ENCODE measurements around the gene NCCRP1. TPM values are rescaled to one million over a fixed set of nuclear protein-coding genes. Genes with fewer than 3 reads are reported as not detected.

Gene NCCRP1
- polyA plus RNA-seq, 6 donors from 2014 or later, result not detected

GRCh38 chr19:39195755-39196154 is 1.0 kb upstream of the NCCRP1 start:
- Mint-ChIP-seq H3K4me3 (peak overlapping the region in 4 of 8 donors; percentile 29 to 66 (median 46)), H3K27ac (no peak overlapping the region), H3K9me3 (no peaks in the 10 kb centered on the region), H3K4me1 (peaks cover 12 to 16% (median 15%) of the 10 kb centered on the region in 3 donors), H3K27me3 (peaks cover 30 to 78% (median 69%) of the 10 kb centered on the region in 3 donors), H3K36me3 (peaks cover 0 to 8% of the 10 kb centered on the region in 2 donors)
- ATAC-seq (ENCODE audit: low read depth in 2 of 2), result no peak
- DNase-seq, result no peak

GRCh38 chr19:39196320-39196719 is 444 bp upstream of the NCCRP1 start:
- DNase-seq (no peak), ATAC-seq (ENCODE audit: low read depth in 2 of 2) (no peak)
- Mint-ChIP-seq H3K9me3 (no peaks in the 10 kb centered on the region), H3K27me3 (peaks cover 35 to 83% (median 75%) of the 10 kb centered on the region in 3 donors), H3K36me3 (peaks cover 0 to 8% of the 10 kb centered on the region in 2 donors), H3K4me1 (peaks cover 12 to 16% (median 15%) of the 10 kb centered on the region in 3 donors), H3K27ac (no peak overlapping the region), H3K4me3 (peak overlapping the region in 2 of 8 donors; percentile 40 to 47)

GRCh38 chr19:39197808-39198207 is 1.0 kb downstream of the NCCRP1 start:
- Mint-ChIP-seq H3K9me3 (no peaks in the 10 kb centered on the region), H3K4me1 (peaks cover 12 to 16% (median 15%) of the 10 kb centered on the region in 3 donors), H3K27me3 (peaks cover 46 to 88% (median 84%) of the 10 kb centered on the region in 3 donors), H3K27ac (peak overlapping the region in 1 of 6 donors; percentile 75), H3K36me3 (peaks cover 0 to 8% of the 10 kb centered on the region in 2 donors), H3K4me3 (peak overlapping the region in 3 of 8 donors; percentile 49 to 86 (median 64))
- DNase-seq, result no peak
- no peak for ATAC-seq (ENCODE audit: low read depth in 2 of 2)

DNA sequence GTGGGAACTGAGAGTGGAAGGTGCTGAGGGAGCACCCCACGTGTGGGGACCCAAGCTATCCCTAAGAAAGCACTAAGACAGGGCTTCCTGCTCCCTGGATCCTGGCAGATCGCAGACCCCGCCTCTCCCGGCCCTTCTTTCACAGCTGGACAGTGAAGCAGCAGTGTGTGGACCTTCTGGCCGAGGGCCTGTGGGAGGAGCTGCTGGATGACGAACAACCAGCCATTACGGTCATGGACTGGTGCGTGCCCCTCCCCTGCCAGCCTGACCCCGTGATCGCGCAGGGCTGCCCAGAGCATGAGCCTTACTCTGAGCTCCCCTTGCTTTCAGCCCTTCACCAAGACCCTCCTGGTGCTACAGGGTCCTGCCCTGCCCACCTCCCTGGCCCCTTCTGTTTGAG is 2.3 kb downstream of the NCCRP1 start:
- Mint-ChIP-seq H3K27me3 (peaks cover 46 to 91% (median 86%) of the 10 kb centered on the region in 3 donors), H3K4me1 (peaks cover 12 to 16% (median 15%) of the 10 kb centered on the region in 3 donors), H3K36me3 (peaks cover 0 to 8% of the 10 kb centered on the region in 2 donors), H3K9me3 (no peaks in the 10 kb centered on the region), H3K27ac (no peak overlapping the region), H3K4me3 (no peak overlapping the region)
- ATAC-seq (ENCODE audit: low read depth in 2 of 2) (no peak), DNase-seq (no peak)

- peaks cover 46 to 93% (median 91%) of the 10 kb centered on the region in 3 donors for H3K27me3 Mint-ChIP-seq
- DNase-seq, result no peak
- H3K4me1 Mint-ChIP-seq, result peaks cover 12 to 15% (median 15%) of the 10 kb centered on the region in 3 donors
- no peak overlapping the region for H3K27ac Mint-ChIP-seq
- H3K9me3 Mint-ChIP-seq, result no peaks in the 10 kb centered on the region
- peak overlapping the region in 2 of 8 donors; percentile 33 to 62 for H3K4me3 Mint-ChIP-seq
- ATAC-seq (ENCODE audit: low read depth in 2 of 2), result no peak
- peaks cover 5 to 8% of the 10 kb centered on the region in 2 donors for H3K36me3 Mint-ChIP-seq
These were observed 3.5 kb downstream of the NCCRP1 start for GRCh38 chr19:39200066-39200802.

GRCh38 chr19:39200803-39201115 is 4.0 kb downstream of the NCCRP1 start:
- peaks cover 43 to 93% (median 91%) of the 10 kb centered on the region in 3 donors for H3K27me3 Mint-ChIP-seq
- DNase-seq (no peak), ATAC-seq (ENCODE audit: low read depth in 2 of 2) (no peak)
- H3K9me3 Mint-ChIP-seq, result no peaks in the 10 kb centered on the region
- H3K27ac Mint-ChIP-seq, result no peak overlapping the region
- H3K4me1 Mint-ChIP-seq, result peaks cover 11 to 15% (median 12%) of the 10 kb centered on the region in 3 donors
- peak overlapping the region in 1 of 8 donors; percentile 62 for H3K4me3 Mint-ChIP-seq
- H3K36me3 Mint-ChIP-seq, result peaks cover 5 to 8% of the 10 kb centered on the region in 2 donors

- Mint-ChIP-seq H3K27ac (no peak overlapping the region), H3K36me3 (peaks cover 0 to 5% of the 10 kb centered on the region in 2 donors), H3K27me3 (peaks cover 34 to 89% (median 80%) of the 10 kb centered on the region in 3 donors), H3K9me3 (no peaks in the 10 kb centered on the region), H3K4me1 (peaks cover under 1 to 3% (median 2%) of the 10 kb centered on the region in 3 donors), H3K4me3 (no peak overlapping the region)
- DNase-seq (no peak), ATAC-seq (ENCODE audit: low read depth in 2 of 2) (no peak)
These were observed 6.2 kb downstream of the NCCRP1 start for GRCh38 chr19:39202998-39203355.

GRCh38 chr19:39203372-39204341 is 6.9 kb downstream of the NCCRP1 start, which contains the start of gene SYCN:
TSS of gene SYCN (minus strand) at chr19:39204263. CDS start at chr19:39204254, 9 bp downstream.
- no peak for DNase-seq
- Mint-ChIP-seq H3K27me3 (peaks cover 28 to 88% (median 73%) of the 10 kb centered on the region in 3 donors), H3K9me3 (no peaks in the 10 kb centered on the region), H3K4me1 (no peaks in the 10 kb centered on the region), H3K4me3 (peak within 1 kb of the TSS in 1 of 8 donors; percentile 31), H3K36me3 (peaks cover 0 to 5% of the 10 kb centered on the region in 2 donors), H3K27ac (peak within 1 kb of the TSS in 2 of 6 donors; percentile 37 to 66)
- no peak for ATAC-seq (ENCODE audit: low read depth in 2 of 2)

DNA sequence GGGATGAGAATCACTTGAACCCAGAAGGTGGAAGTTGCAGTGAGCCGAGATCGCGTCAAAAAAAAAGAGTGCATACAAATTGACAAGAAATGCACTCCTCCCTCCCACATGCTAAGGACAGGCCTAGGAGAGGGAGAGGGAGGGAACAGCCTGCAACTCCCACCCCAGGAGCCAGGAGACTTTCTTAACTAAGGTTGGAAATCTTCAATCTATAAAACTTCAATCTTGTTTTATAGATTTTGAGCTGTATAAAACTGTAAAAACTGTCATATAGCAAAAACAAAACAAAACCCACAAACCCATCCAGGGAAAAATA is 8.6 kb downstream of the NCCRP1 start:
- ATAC-seq (ENCODE audit: low read depth in 2 of 2) (no peak), DNase-seq (no peak)
- Mint-ChIP-seq H3K27me3 (peaks cover 25 to 74% (median 59%) of the 10 kb centered on the region in 3 donors), H3K4me1 (no peaks in the 10 kb centered on the region), H3K27ac (no peak overlapping the region), H3K9me3 (no peaks in the 10 kb centered on the region), H3K4me3 (no peak overlapping the region), H3K36me3 (peaks cover 0 to 5% of the 10 kb centered on the region in 2 donors)

DNA sequence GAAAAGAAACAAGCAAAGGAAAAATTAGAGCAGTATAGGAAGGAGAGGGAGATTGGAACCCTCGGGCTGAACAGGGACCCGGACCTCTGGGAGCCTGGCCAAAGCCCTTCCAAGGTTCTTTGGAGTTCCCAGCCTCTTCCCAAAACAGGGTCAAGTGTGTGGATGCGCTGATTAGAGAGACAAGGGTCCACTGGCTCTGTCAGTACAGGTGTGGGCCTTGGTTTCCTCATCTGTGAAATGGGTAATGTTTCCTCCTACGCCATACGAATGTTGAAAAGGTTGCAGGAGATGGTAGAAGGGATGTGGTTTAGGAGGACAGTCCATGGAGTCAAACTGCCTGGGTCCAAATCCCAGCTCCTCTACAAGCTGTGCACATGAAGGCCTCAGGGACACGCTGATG is 9.4 kb downstream of the NCCRP1 start:
- H3K27me3 Mint-ChIP-seq, result peaks cover 18 to 67% (median 52%) of the 10 kb centered on the region in 3 donors
- peaks cover 0 to 5% of the 10 kb centered on the region in 2 donors for H3K36me3 Mint-ChIP-seq
- no peak overlapping the region for H3K27ac Mint-ChIP-seq
- no peak for ATAC-seq (ENCODE audit: low read depth in 2 of 2)
- H3K9me3 Mint-ChIP-seq, result no peaks in the 10 kb centered on the region
- H3K4me3 Mint-ChIP-seq, result no peak overlapping the region
- DNase-seq, result no peak
- H3K4me1 Mint-ChIP-seq, result no peaks in the 10 kb centered on the region

- Mint-ChIP-seq H3K9me3 (no peaks in the 10 kb centered on the region), H3K36me3 (peaks cover 0 to 5% of the 10 kb centered on the region in 2 donors), H3K4me1 (no peaks in the 10 kb centered on the region), H3K27ac (no peak overlapping the region), H3K4me3 (no peak overlapping the region), H3K27me3 (peaks cover 9 to 54% (median 42%) of the 10 kb centered on the region in 3 donors)
- DNase-seq, result no peak
- no peak for ATAC-seq (ENCODE audit: low read depth in 2 of 2)
These were observed 10.6 kb downstream of the NCCRP1 start for GRCh38 chr19:39207293-39207836.

DNA sequence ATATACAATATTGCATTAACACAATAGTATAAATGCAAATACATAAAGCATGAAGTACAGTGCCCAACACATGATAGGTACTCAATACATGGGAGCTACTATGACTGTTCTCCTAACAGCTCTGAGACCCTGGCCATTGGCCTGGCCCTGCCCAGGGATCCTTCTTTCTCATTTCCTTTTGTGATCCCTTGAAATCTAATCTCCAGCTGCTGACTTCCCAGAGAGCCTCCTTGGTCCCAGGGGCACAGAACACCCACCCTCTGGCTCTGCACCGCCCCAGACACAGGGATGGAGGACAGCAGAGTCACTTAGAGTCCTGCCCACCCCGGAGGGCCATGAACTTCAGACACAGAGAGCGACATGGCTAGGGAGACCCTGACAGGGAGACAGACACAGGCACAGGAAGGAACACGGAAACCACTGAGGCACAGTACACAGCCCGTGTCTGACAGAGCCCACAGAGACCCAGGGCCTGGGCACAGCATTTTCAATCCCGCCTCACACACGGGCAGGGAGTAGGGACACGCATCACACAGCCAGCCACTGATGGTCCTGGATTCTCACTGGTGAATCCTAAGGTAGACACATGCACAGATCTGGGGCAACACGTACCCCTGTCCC is 11.5 kb downstream of the NCCRP1 start:
- H3K4me3 Mint-ChIP-seq, result no peak overlapping the region
- H3K4me1 Mint-ChIP-seq, result no peaks in the 10 kb centered on the region
- peaks cover 0 to 5% of the 10 kb centered on the region in 2 donors for H3K36me3 Mint-ChIP-seq
- H3K27ac Mint-ChIP-seq, result peak overlapping the region in 1 of 6 donors; percentile 68
- DNase-seq (no peak), ATAC-seq (ENCODE audit: low read depth in 2 of 2) (no peak)
- H3K9me3 Mint-ChIP-seq, result no peaks in the 10 kb centered on the region
- H3K27me3 Mint-ChIP-seq, result peaks cover 6 to 45% (median 33%) of the 10 kb centered on the region in 3 donors

DNA sequence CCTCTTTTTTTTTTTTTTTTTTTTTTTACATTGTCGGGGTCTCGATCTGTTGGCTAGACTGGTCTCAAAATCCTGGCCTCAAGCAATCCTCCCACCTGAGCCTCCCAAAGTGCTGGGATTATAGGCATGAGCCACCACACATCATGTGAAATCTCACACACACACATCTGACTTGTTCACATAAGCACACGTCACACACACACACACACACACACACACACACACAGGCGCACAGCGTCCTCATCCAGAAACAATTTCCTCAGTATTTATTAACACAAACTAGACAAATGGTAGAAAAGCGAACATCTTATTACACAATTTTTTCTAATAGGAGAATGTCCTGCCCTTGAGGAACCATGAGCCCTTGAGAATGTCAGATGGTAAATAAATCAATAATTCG is 12.4 kb downstream of the NCCRP1 start:
- H3K9me3 Mint-ChIP-seq, result no peaks in the 10 kb centered on the region
- no peaks in the 10 kb centered on the region for H3K4me1 Mint-ChIP-seq
- H3K4me3 Mint-ChIP-seq, result no peak overlapping the region
- ATAC-seq (ENCODE audit: low read depth in 2 of 2) (no peak), DNase-seq (no peak)
- H3K27me3 Mint-ChIP-seq, result peaks cover 5 to 42% (median 24%) of the 10 kb centered on the region in 3 donors
- peaks cover 0 to 4% of the 10 kb centered on the region in 2 donors for H3K36me3 Mint-ChIP-seq
- H3K27ac Mint-ChIP-seq, result peak overlapping the region in 1 of 6 donors; percentile 29
